H1 (cell line): Measurements from ENCODE around the gene SCN2A. TPM values are rescaled to one million over a fixed set of nuclear protein-coding genes. Genes with fewer than 3 reads are reported as not detected.

Source experiments
- CTCF ChIA-PET: fragments of 300-600 bp; sonication (Branson Sonifier 250); formaldehyde crosslinking; loops from one replicate; lab custom pipeline; 2021; ENCODE audit not compliant: partially characterized antibody; lab: Charles Lee
- POLR2A ChIA-PET: fragments of 300-600 bp; sonication (Branson Sonifier 250); formaldehyde crosslinking; loops from one replicate; lab custom pipeline; 2021; ENCODE audit warnings: inconsistent platforms; ENCODE audit not compliant: partially characterized antibody; lab: Charles Lee
- DNase-seq, 2 experiments: peaks; one replicate each; pipeline versions ENCODE4 v3.0.0 to v3.0.0-alpha.2; 2010 to 2022; ENCODE audit warnings: low spot score in 2 of 2, low read depth in 1 of 2, mixed read lengths in 1 of 2
- FAIRE-seq: peaks from 2 replicates; lab custom pipeline; 2011; peaks lifted over from hg19 to GRCh38; lab: Jason Lieb, UNC
- H2AFZ ChIP-seq: 2 replicates; pipeline ENCODE4 v1.8.1; 2012; ENCODE audit warnings: low read length, inconsistent platforms
- H2AK5ac ChIP-seq: 2 replicates; pipeline ENCODE4 v1.6.1; 2013; ENCODE audit warnings: low read depth, low read length
- H2BK120ac ChIP-seq: replicated peaks from 2 replicates; pipeline ENCODE3; 2013; ENCODE audit warnings: low read depth, low read length, inconsistent platforms
- H2BK12ac ChIP-seq: 2 replicates; pipeline ENCODE4 v1.6.1; 2013; ENCODE audit warnings: low read depth, low read length
- H2BK15ac ChIP-seq: 2 replicates; pipeline ENCODE4 v1.6.1; 2013; ENCODE audit warnings: low read length
- H2BK20ac ChIP-seq: 2 replicates; pipeline ENCODE4 v1.6.1; 2013; ENCODE audit warnings: low read length
- H2BK5ac ChIP-seq: 2 replicates; pipeline ENCODE4 v1.6.1; 2013; ENCODE audit warnings: low read depth, low read length
- H3K14ac ChIP-seq: 2 replicates; pipeline ENCODE4 v1.6.1; 2013; ENCODE audit warnings: inconsistent platforms; ENCODE audit not compliant: insufficient read length
- H3K18ac ChIP-seq: 2 replicates; pipeline ENCODE4 v1.6.1; 2013; ENCODE audit warnings: low read length; ENCODE audit errors: extremely low read depth
- H3K23ac ChIP-seq: 2 replicates; pipeline ENCODE4 v1.6.1; 2013; ENCODE audit warnings: inconsistent platforms; ENCODE audit not compliant: insufficient read length
- H3K23me2 ChIP-seq: 2 replicates; pipeline ENCODE4 v1.6.1; 2013; ENCODE audit warnings: low read depth, low read length
- H3K27ac ChIP-seq: 2 replicates; pipeline ENCODE4 v1.6.1; 2011; ENCODE audit warnings: low read depth, low read length, inconsistent platforms
- H3K27me3 ChIP-seq, 4 experiments: replicated peaks in 1 of 4; 1 replicate in 1 of 4; 2 replicates in 3 of 4; pipeline versions ENCODE4 v1.6.1 to v1.8.1; 2011 to 2013; ENCODE audit warnings: low read length in 3 of 4, mild to moderate bottlenecking in 3 of 4, inconsistent platforms in 2 of 4, mixed read lengths in 2 of 4, moderate library complexity in 1 of 4; ENCODE audit not compliant: control insufficient read depth in 3 of 4, insufficient read depth in 3 of 4; ENCODE audit errors: extremely low read depth in 1 of 4
- H3K36me3 ChIP-seq, 4 experiments: 2 replicates each; pipeline versions ENCODE4 v1.6.1 to v1.8.1; 2011 to 2013; ENCODE audit warnings: mild to moderate bottlenecking in 4 of 4, low read length in 3 of 4, moderate library complexity in 2 of 4, control low read depth in 1 of 4, inconsistent platforms in 1 of 4; ENCODE audit not compliant: insufficient read depth in 4 of 4, control insufficient read depth in 2 of 4
- H3K4ac ChIP-seq: replicated peaks from 2 replicates; pipeline ENCODE3; 2013; ENCODE audit warnings: low read length, low read depth, mixed read lengths, inconsistent platforms; ENCODE audit not compliant: insufficient read length
- H3K4me1 ChIP-seq, 4 experiments: replicated peaks in 1 of 4; 1 replicate in 1 of 4; 2 replicates in 3 of 4; pipeline versions ENCODE4 v1.6.1 to v1.8.1; 2011 to 2013; ENCODE audit warnings: low read length in 3 of 4, inconsistent platforms in 2 of 4, mixed read lengths in 1 of 4; ENCODE audit not compliant: insufficient read depth in 4 of 4, control insufficient read depth in 3 of 4
- H3K4me2 ChIP-seq, 2 experiments: 2 replicates each; pipeline versions ENCODE4 v1.6.1 to v1.8.1; 2011 to 2013; ENCODE audit warnings: low read depth in 2 of 2, low read length in 2 of 2, control low read depth in 1 of 2, inconsistent platforms in 1 of 2, mild to moderate bottlenecking in 1 of 2; ENCODE audit not compliant: insufficient read depth in 1 of 2
- H3K4me3 ChIP-seq, 4 experiments: fragments of 200-600, 300-600 bp in 1 of 4; sonication (generic), shearing (Covaris generic), sonication (Bioruptor Twin) in 1 of 4; 2 replicates each; pipeline versions ENCODE4 v1.5.1 to v1.8.1; 2011 to 2016; ENCODE audit warnings: low read length in 4 of 4, low read depth in 3 of 4, control low read depth in 2 of 4, inconsistent platforms in 2 of 4, mild to moderate bottlenecking in 2 of 4, mixed read lengths in 1 of 4, moderate library complexity in 1 of 4; ENCODE audit not compliant: insufficient read depth in 2 of 4; ENCODE audit errors: extremely low read depth in 1 of 4
- H3K56ac ChIP-seq: replicated peaks from 2 replicates; pipeline ENCODE3; 2013; ENCODE audit warnings: low read depth, mild to moderate bottlenecking, mixed read lengths, low read length, inconsistent platforms; ENCODE audit not compliant: insufficient read length
- H3K79me1 ChIP-seq: 2 replicates; pipeline ENCODE4 v1.6.1; 2013; ENCODE audit warnings: low read depth, low read length, control low read depth
- H3K79me2 ChIP-seq, 2 experiments: 2 replicates each; pipeline versions ENCODE4 v1.6.1 to v1.8.1; 2012 to 2013; ENCODE audit warnings: low read length in 2 of 2, mild to moderate bottlenecking in 2 of 2, inconsistent platforms in 1 of 2; ENCODE audit not compliant: insufficient read depth in 2 of 2, control insufficient read depth in 1 of 2
- H3K9ac ChIP-seq, 4 experiments: replicated peaks in 1 of 4; 1 replicate in 1 of 4; 2 replicates in 3 of 4; pipeline versions ENCODE4 v1.6.1 to v1.8.1; 2011 to 2013; ENCODE audit warnings: low read depth in 3 of 4, low read length in 3 of 4, control low read depth in 2 of 4, mild to moderate bottlenecking in 2 of 4, moderate library complexity in 2 of 4, inconsistent platforms in 1 of 4; ENCODE audit errors: extremely low read depth in 1 of 4
- H3K9me3 ChIP-seq, 2 experiments: 2 replicates each; pipeline versions ENCODE4 v1.6.1 to v1.8.1; 2012 to 2013; ENCODE audit warnings: mild to moderate bottlenecking in 2 of 2, moderate library complexity in 2 of 2, control low read depth in 1 of 2, inconsistent platforms in 1 of 2, low read depth in 1 of 2, low read length in 1 of 2, mixed read lengths in 1 of 2; ENCODE audit not compliant: insufficient read depth in 2 of 2
- H4K20me1 ChIP-seq, 2 experiments: replicated peaks in 1 of 2; 2 replicates each; pipeline versions ENCODE3 to v1.8.1; 2011 to 2013; ENCODE audit warnings: inconsistent platforms in 2 of 2, low read length in 2 of 2, mild to moderate bottlenecking in 1 of 2; ENCODE audit not compliant: insufficient read depth in 2 of 2, control insufficient read depth in 1 of 2
- H4K5ac ChIP-seq: 2 replicates; pipeline ENCODE4 v1.6.1; 2013; ENCODE audit warnings: low read length, low read depth, mixed read lengths, inconsistent platforms; ENCODE audit not compliant: insufficient read length
- H4K8ac ChIP-seq: 2 replicates; pipeline ENCODE4 v1.8.0; 2013; ENCODE audit warnings: mild to moderate bottlenecking, moderate library complexity, low read length, inconsistent platforms; ENCODE audit not compliant: insufficient read depth; ENCODE audit errors: extremely low read depth
- H4K91ac ChIP-seq: replicated peaks from 2 replicates; pipeline ENCODE3; 2013; ENCODE audit warnings: low read length, mixed read lengths, inconsistent platforms; ENCODE audit not compliant: insufficient read length
- ATF2 ChIP-seq: IDR thresholded peaks from 2 replicates; pipeline ENCODE4 v1.6.1; 2012; ENCODE audit warnings: low read length, inconsistent platforms
- CEBPB ChIP-seq: IDR thresholded peaks from 2 replicates; pipeline ENCODE4 v1.6.1; 2012; ENCODE audit warnings: low read depth, low read length
- GABPA ChIP-seq: IDR thresholded peaks from 2 replicates; pipeline ENCODE4 v1.6.1; 2011; ENCODE audit warnings: mild to moderate bottlenecking, low read length, moderate library complexity, borderline replicate concordance; ENCODE audit not compliant: insufficient read depth
- GTF2F1 ChIP-seq: IDR thresholded peaks from 2 replicates; pipeline ENCODE4 v1.6.1; 2012; ENCODE audit warnings: low read depth, low read length, improper control_type of control experiment, borderline replicate concordance
- JUN ChIP-seq: IDR thresholded peaks from 2 replicates; pipeline ENCODE4 v1.6.1; 2011; ENCODE audit warnings: low read depth, mild to moderate bottlenecking, improper control_type of control experiment, low read length
- RAD21 ChIP-seq, 2 experiments: IDR thresholded peaks in 1 of 2; conservative IDR thresholded peaks in 1 of 2; 2 replicates each; pipeline ENCODE4 v1.6.1; 2011; ENCODE audit warnings: low read depth in 2 of 2, low read length in 2 of 2, improper control_type of control experiment in 1 of 2, inconsistent platforms in 1 of 2, mild to moderate bottlenecking in 1 of 2, moderate library complexity in 1 of 2
- RFX5 ChIP-seq: IDR thresholded peaks from 2 replicates; pipeline ENCODE4 v1.6.1; 2011; ENCODE audit warnings: low read depth, low read length, improper control_type of control experiment, borderline replicate concordance
- RNF2 ChIP-seq: fragments of 200-900, 300-1000 bp; sonication (generic); IDR thresholded peaks from 2 replicates; pipeline ENCODE4 v1.7.1; 2016; ENCODE audit warnings: borderline replicate concordance, low read depth, mild to moderate bottlenecking, antibody characterized with exemption, low read length; ENCODE audit not compliant: poor library complexity, severe bottlenecking; ENCODE audit errors: missing control alignments
- SIX5 ChIP-seq: IDR thresholded peaks from 2 replicates; pipeline ENCODE4 v1.6.1; 2011; ENCODE audit warnings: mild to moderate bottlenecking, low read depth, low read length
- TCF12 ChIP-seq: IDR thresholded peaks from 2 replicates; pipeline ENCODE4 v1.6.1; 2011; ENCODE audit warnings: low read depth, mild to moderate bottlenecking, low read length
- WGBS, 2 experiments: shearing (Covaris generic) in 1 of 2; methylation state at CpG; one replicate each; pipeline versions ENCODE4 v1.1.6 to v1.1.7; 2013 to 2015; ENCODE audit warnings: low lambda C conversion rate in 2 of 2, mixed read lengths in 2 of 2, inconsistent platforms in 1 of 2, low coverage in 1 of 2, missing lambda C conversion rate in 1 of 2; ENCODE audit not compliant: insufficient replicate concordance in 2 of 2, insufficient coverage in 1 of 2, insufficient read length in 1 of 2; ENCODE audit errors: extremely low coverage in 1 of 2, missing lambda C conversion rate in 1 of 2; 5-methylcytosine and 5-hydroxymethylcytosine counted together
- polyA plus RNA-seq, 7 experiments: library from polyadenylated mRNA; depleted of rRNA in 3 of 7; stranded (reverse) in 5 of 7; unstranded in 2 of 7; fragments of >200 nt in 5 of 7; fragments of 200-250 nt in 2 of 7; gene quantifications; 1 replicate in 5 of 7; 2 replicates in 1 of 7; 4 replicates in 1 of 7; pipeline versions ENCODE4 v1.2.1 to v1.2.3, GENCODE V29; 2011 to 2013; ENCODE audit warnings: missing spikeins in 2 of 7, mixed read lengths in 2 of 7
- total RNA-seq: library from RNA; stranded (reverse); fragmentation: NEBNext Ultra II Directional; extraction: Animal tissue kit (Norgen Biotek cat#: 25700); gene quantifications from 2 replicates; pipeline ENCODE4 v1.2.1, GENCODE V29; 2021

SCN2A gene
- total and polyA plus RNA-seq, 2 of the 8 experiments (the other 6 are each of a cell fraction or from before 2014, with no cell fraction given) = 0.18 to 1.1 TPM

- Histone ChIP-seq H3K9me3 (no peaks in the 10 kb centered on the region), H3K4me3 (no peak overlapping the region), H4K20me1 (no peaks in the 10 kb centered on the region), H2BK15ac (no peak overlapping the region), H3K79me1 (no peaks in the 10 kb centered on the region), H2BK12ac (no peak overlapping the region), H2AFZ (no peak overlapping the region), H3K4me2 (no peak overlapping the region), H3K36me3 (no peaks in the 10 kb centered on the region), H4K91ac (no peak overlapping the region), H3K27ac (no peak overlapping the region), H4K5ac (no peak overlapping the region), H2AK5ac (no peak overlapping the region), H2BK120ac (no peak overlapping the region), H3K9ac (no peak overlapping the region), H4K8ac (no peak overlapping the region), H3K79me2 (no peaks in the 10 kb centered on the region), H3K56ac (no peak overlapping the region), H3K27me3 (no peaks in the 10 kb centered on the region), H2BK5ac (no peak overlapping the region), H3K4me1 (0 out of 7 replicates have a peak, but pooled peaks cover 0 to 2% (median 0%) of the 10 kb centered on the region in 4 experiments), H3K18ac (no peak overlapping the region), H3K23ac (no peak overlapping the region), H2BK20ac (no peak overlapping the region), H3K4ac (no peak overlapping the region), H3K14ac (no peak overlapping the region), H3K23me2 (no peaks in the 10 kb centered on the region)
- 70% methylated on average over 5 of the region's 5 CpGs; no CpG with 5 or more reads in 1 of the 2 experiments for WGBS, 2 experiments
- DNase-seq (no peak), FAIRE-seq (no peak)
- ChIA-PET POLR2A (no interaction called here), CTCF (interaction anchor here (1.3 kb wide), 1 partner anchor 31 kb away, joined by 3 read pairs; no protein-coding TSS in a partner anchor)
- TF ChIP-seq ATF2 (no peak), RAD21 (IDR thresholded peaks at IDR 0.05 in 1 of 2, conservative IDR thresholded peaks at IDR 0.05 in 1 of 2; ENCODE audit: low read depth in 2 of 2, low read length in 2 of 2) (no peak), CEBPB (no peak), GABPA (no peak), JUN (no peak), GTF2F1 (no peak), RFX5 (no peak), RNF2 (no peak), SIX5 (no peak), TCF12 (no peak)
Observed at GRCh38 chr2:165277860-165278656, 38.8 kb downstream of the SCN2A start.
